Measurements from ENCODE around the gene SMARCB1. TPM values are rescaled to one million over a fixed set of nuclear protein-coding genes. Genes with fewer than 3 reads are reported as not detected.

The SMARCB1 gene
- total RNA-seq, 1 experiment from 2014 or later, result 172 TPM

DNA sequence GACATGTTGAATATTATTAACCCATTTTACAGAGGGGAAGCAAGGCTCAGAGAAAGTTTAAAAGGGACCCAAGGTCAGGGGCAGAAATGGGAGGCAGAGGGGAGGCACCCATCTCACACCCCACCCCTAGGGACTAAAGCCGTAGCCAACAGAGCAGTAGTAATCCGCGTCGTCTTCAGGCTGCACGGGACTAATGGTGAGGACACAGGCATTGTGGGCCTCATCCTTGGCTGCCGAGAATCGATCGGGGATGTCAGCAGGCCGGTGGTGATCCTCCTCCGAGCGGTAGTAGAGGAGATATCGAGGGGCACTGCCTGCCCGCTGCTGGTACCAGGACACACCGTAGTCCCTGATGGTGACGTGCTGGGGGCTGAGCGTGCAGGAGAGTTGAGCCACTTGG is 34.0 kb upstream of the SMARCB1 start:
- no peak for TF ChIP-seq EZH2 (IDR thresholded peaks at IDR 0.05; ENCODE audit: borderline replicate concordance, low read depth, low read length, poor library complexity, severe bottlenecking)
- TF ChIP-seq, protein P1, sequence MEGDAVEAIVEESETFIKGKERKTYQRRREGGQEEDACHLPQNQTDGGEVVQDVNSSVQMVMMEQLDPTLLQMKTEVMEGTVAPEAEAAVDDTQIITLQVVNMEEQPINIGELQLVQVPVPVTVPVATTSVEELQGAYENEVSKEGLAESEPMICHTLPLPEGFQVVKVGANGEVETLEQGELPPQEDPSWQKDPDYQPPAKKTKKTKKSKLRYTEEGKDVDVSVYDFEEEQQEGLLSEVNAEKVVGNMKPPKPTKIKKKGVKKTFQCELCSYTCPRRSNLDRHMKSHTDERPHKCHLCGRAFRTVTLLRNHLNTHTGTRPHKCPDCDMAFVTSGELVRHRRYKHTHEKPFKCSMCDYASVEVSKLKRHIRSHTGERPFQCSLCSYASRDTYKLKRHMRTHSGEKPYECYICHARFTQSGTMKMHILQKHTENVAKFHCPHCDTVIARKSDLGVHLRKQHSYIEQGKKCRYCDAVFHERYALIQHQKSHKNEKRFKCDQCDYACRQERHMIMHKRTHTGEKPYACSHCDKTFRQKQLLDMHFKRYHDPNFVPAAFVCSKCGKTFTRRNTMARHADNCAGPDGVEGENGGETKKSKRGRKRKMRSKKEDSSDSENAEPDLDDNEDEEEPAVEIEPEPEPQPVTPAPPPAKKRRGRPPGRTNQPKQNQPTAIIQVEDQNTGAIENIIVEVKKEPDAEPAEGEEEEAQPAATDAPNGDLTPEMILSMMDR (conservative IDR thresholded peaks at IDR 0.05; ENCODE audit: low read depth, low read length), result no peak
- Histone ChIP-seq H3K27me3 (replicated peaks; ENCODE audit: insufficient read depth, low read depth, low read length, poor library complexity) (no peaks in the 10 kb centered on the region), H3K4me1 (ENCODE audit: insufficient read depth, low read length, poor library complexity, severe bottlenecking) (peaks cover 4% of the 10 kb centered on the region), H3K9me3 (ENCODE audit: low read depth, low read length, poor library complexity, severe bottlenecking) (no peaks in the 10 kb centered on the region), H3K4me3 (ENCODE audit: low read depth, low read length, poor library complexity, severe bottlenecking) (no peak overlapping the region), H3K27ac (ENCODE audit: low read depth, low read length, poor library complexity, severe bottlenecking) (no peak overlapping the region), H3K36me3 (ENCODE audit: insufficient read depth, low read length, poor library complexity, severe bottlenecking) (no peaks in the 10 kb centered on the region)
- DNase-seq (ENCODE audit: low spot score), result no peak
- BruUV-seq (replicated peaks), result no TSS peak
- POLR2A ChIA-PET (ENCODE audit: low non-redundant PET), result interaction anchor here (0.6 kb wide), 1 partner anchor 19 kb away, joined by 10 read pairs; no protein-coding TSS in a partner anchor
- CTCF ChIA-PET, result no interaction called here
- intact Hi-C loops (cut with micrococcal nuclease; ENCODE audit: unreplicated experiment), result no loop called here

DNA sequence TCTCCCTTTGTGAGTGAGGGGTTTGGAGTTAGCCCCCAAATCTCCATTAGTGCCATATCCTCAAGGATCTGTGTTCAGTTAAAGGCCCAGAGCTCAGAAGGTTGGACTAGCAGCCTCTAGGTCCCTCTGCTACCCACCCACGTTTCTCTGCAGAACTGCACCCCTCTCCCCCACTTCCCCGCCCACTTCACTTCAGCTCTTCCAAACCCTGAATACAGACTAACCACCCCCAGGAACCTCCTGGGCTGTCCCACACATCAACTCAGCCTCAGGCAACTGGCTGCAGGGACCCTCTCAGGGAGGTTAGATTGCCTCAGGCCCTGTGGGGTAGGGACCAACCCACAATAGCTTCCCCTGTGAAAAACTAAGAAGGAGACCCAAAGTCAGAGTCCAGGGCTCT is 33.4 kb upstream of the SMARCB1 start:
- BruUV-seq (replicated peaks), result no TSS peak
- Histone ChIP-seq H3K4me1 (ENCODE audit: insufficient read depth, low read length, poor library complexity, severe bottlenecking) (peaks cover 4% of the 10 kb centered on the region), H3K4me3 (ENCODE audit: low read depth, low read length, poor library complexity, severe bottlenecking) (no peak overlapping the region), H3K27ac (ENCODE audit: low read depth, low read length, poor library complexity, severe bottlenecking) (no peak overlapping the region), H3K27me3 (replicated peaks; ENCODE audit: insufficient read depth, low read depth, low read length, poor library complexity) (no peaks in the 10 kb centered on the region), H3K36me3 (ENCODE audit: insufficient read depth, low read length, poor library complexity, severe bottlenecking) (no peaks in the 10 kb centered on the region), H3K9me3 (ENCODE audit: low read depth, low read length, poor library complexity, severe bottlenecking) (no peaks in the 10 kb centered on the region)
- DNase-seq (ENCODE audit: low spot score), result no peak
- ChIA-PET POLR2A (ENCODE audit: low non-redundant PET) (no interaction called here), CTCF (no interaction called here)
- intact Hi-C loops (cut with micrococcal nuclease; ENCODE audit: unreplicated experiment), result no loop called here
- no peak for TF ChIP-seq EZH2 (IDR thresholded peaks at IDR 0.05; ENCODE audit: borderline replicate concordance, low read depth, low read length, poor library complexity, severe bottlenecking)
- TF ChIP-seq, protein P1 (conservative IDR thresholded peaks at IDR 0.05; ENCODE audit: low read depth, low read length), result no peak

DNA sequence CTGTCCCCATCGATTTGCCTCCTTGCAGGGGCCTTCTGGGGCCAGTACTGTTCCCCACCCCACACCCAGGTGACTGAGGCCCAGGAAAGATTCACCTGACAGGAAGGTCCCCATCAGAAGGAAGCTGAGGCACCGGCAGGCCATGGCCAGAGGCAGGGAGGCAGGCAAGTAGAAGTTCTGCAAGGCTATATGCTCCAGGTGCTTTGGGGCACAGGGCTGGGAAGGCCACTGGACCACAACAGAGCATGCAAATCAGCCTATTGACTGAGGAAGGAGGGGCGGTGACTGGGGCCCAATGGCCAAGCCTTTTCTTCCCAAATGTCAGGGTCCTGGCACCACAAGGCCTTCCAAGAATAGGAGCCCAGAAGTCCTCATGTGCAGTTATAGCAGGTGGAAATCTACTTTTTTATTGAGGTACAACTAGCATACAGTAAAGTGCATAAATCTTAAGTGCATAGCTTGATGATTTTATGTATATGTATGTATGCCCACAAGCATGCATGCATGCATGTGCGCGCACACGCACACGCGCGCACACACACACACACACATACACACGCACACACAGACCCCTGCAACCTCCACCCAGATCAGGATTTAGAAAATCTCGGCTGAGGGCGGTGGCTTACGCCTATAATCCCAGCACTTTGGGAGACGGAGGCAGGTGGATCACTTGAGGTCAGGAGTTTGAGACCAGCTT is 32.4 kb upstream of the SMARCB1 start, which contains the start of gene VPREB3:
Gene VPREB3, minus strand, starts transcription at position 206 of the 700 bp plus-strand sequence. Its CDS starts 62 bp downstream, at position 144.
- intact Hi-C loops (cut with micrococcal nuclease; ENCODE audit: unreplicated experiment), result no loop called here
- ChIA-PET POLR2A (ENCODE audit: low non-redundant PET) (no interaction called here), CTCF (no interaction called here)
- H3K27me3 ChIP-seq (replicated peaks; ENCODE audit: insufficient read depth, low read depth, low read length, poor library complexity), result no peaks in the 10 kb centered on the region
- H3K9me3 ChIP-seq (ENCODE audit: low read depth, low read length, poor library complexity, severe bottlenecking), result no peaks in the 10 kb centered on the region
- H3K4me1 ChIP-seq (ENCODE audit: insufficient read depth, low read length, poor library complexity, severe bottlenecking), result peaks cover 4% of the 10 kb centered on the region
- H3K27ac ChIP-seq (ENCODE audit: low read depth, low read length, poor library complexity, severe bottlenecking), result no peak within 1 kb of the TSS
- BruUV-seq (replicated peaks), result no TSS peak
- TF ChIP-seq, protein P1 (conservative IDR thresholded peaks at IDR 0.05; ENCODE audit: low read depth, low read length), result no peak
- TF ChIP-seq EZH2 (IDR thresholded peaks at IDR 0.05; ENCODE audit: borderline replicate concordance, low read depth, low read length, poor library complexity, severe bottlenecking), result no peak
- DNase-seq (ENCODE audit: low spot score), result no peak
- no peaks in the 10 kb centered on the region for H3K36me3 ChIP-seq (ENCODE audit: insufficient read depth, low read length, poor library complexity, severe bottlenecking)
- H3K4me3 ChIP-seq (ENCODE audit: low read depth, low read length, poor library complexity, severe bottlenecking), result no peak within 1 kb of the TSS
